Fibroblast of peridontal ligament (primary cell): ENCODE data around the gene AGA.
A peak's percentile ranks its signal among the peaks of the same experiment; 100 is the strongest.

Experiments used
- DNase-seq: peaks from one replicate; pipeline ENCODE4 v3.0.0-alpha.2; 2010; ENCODE audit errors: extremely low read depth

AGA gene

GRCh38 chr4:177441803-177442622, at the start of gene AGA:
Gene AGA (minus strand): TSS chr4:177442437. CDS start chr4:177442375, 62 bp downstream.
- DNase-seq, result peak; percentile 90

GRCh38 chr4:177492022-177492421, 49.8 kb upstream of the AGA start:
- DNase-seq, result no peak

- DNase-seq, result no peak
Observed at GRCh38 chr4:177490769-177491168, 48.5 kb upstream of the AGA start.

GRCh38 chr4:177489471-177490246, 47.4 kb upstream of the AGA start:
- peak; percentile 47 for DNase-seq

- DNase-seq, result no peak
Observed at GRCh38 chr4:177487977-177488376, 45.7 kb upstream of the AGA start.

GRCh38 chr4:177485528-177485927, 43.3 kb upstream of the AGA start:
- peak; percentile 79 for DNase-seq

- peak; percentile 85 for DNase-seq
Observed at GRCh38 chr4:177484613-177485021, 42.4 kb upstream of the AGA start.

- DNase-seq, result no peak
Observed at GRCh38 chr4:177483760-177484159, 41.5 kb upstream of the AGA start.

GRCh38 chr4:177483271-177483670, 41.0 kb upstream of the AGA start:
- peak; percentile 9 for DNase-seq

- no peak for DNase-seq
Observed at GRCh38 chr4:177482367-177482766, 40.1 kb upstream of the AGA start.

GRCh38 chr4:177480795-177481194, 38.6 kb upstream of the AGA start:
- peak; percentile 32 for DNase-seq

GRCh38 chr4:177479063-177479462, 36.8 kb upstream of the AGA start:
- DNase-seq, result no peak

- no peak for DNase-seq
Observed at GRCh38 chr4:177478496-177478895, 36.3 kb upstream of the AGA start.

GRCh38 chr4:177473991-177474390, 31.8 kb upstream of the AGA start:
- DNase-seq, result no peak

- DNase-seq, result no peak
Observed at GRCh38 chr4:177464026-177464425, 21.8 kb upstream of the AGA start.

- peak; percentile 22 for DNase-seq
Observed at GRCh38 chr4:177461606-177462005, 19.4 kb upstream of the AGA start.

GRCh38 chr4:177460460-177460859, 18.2 kb upstream of the AGA start:
- DNase-seq, result no peak

- no peak for DNase-seq
Observed at GRCh38 chr4:177455561-177455970, 13.3 kb upstream of the AGA start.

- no peak for DNase-seq
Observed at GRCh38 chr4:177453116-177453515, 10.9 kb upstream of the AGA start.

GRCh38 chr4:177451108-177451500, 8.9 kb upstream of the AGA start:
- DNase-seq, result no peak

- peak; percentile 52 for DNase-seq
Observed at GRCh38 chr4:177450426-177451107, 8.3 kb upstream of the AGA start.

- DNase-seq, result peak; percentile 90
Observed at GRCh38 chr4:177448850-177449249, 6.6 kb upstream of the AGA start.
